HCT116 (cell line): ENCODE data around the gene GALNT2. TPM values are rescaled to one million over a fixed set of nuclear protein-coding genes. Genes with fewer than 3 reads are reported as not detected.

Experiments
- ATAC-seq: fragments of 200-7000 bp; cut with Tn5 transposase; 2 replicates; pipeline ENCODE4 v1.9.1; 2020; ENCODE audit warnings: mild to moderate bottlenecking, moderate library complexity
- BruUV-seq: library from RNA; stranded (reverse); fragments of 400-500 nt; replicated peaks from 2 replicates; lab custom pipeline; 2021; lab: Mats Ljungman, UMichigan
- CTCF ChIA-PET: fragments of 300-600 bp; sonication (Branson Sonifier 250); formaldehyde crosslinking; loops from one replicate; lab custom pipeline; 2021; ENCODE audit warnings: antibody characterized with exemption; lab: Charles Lee
- POLR2A ChIA-PET: fragments of 300-600, 350-600 bp; sonication (Branson Sonifier 250); formaldehyde crosslinking; loops from one replicate; lab custom pipeline; 2021; ENCODE audit warnings: antibody characterized with exemption; lab: Charles Lee
- RAD21 ChIA-PET, 2 experiments: fragments of 300-600 bp; sonication (Branson Sonifier 250); formaldehyde crosslinking; loops; one replicate each; lab custom pipeline; 2023; ENCODE audit warnings: low total read pairs in 2 of 2; ENCODE audit not compliant: uncharacterized antibody in 2 of 2, unreplicated experiment in 2 of 2, low non-redundant PET in 1 of 2; lab: Charles Lee
- DNase-seq: peaks from one replicate; pipeline ENCODE4 v3.0.0-alpha.2; 2010; ENCODE audit warnings: low read depth, low spot score
- H2AFZ ChIP-seq: fragments of 200-600 bp; shearing (Covaris generic), sonication (generic); 2 replicates; pipeline ENCODE4 v1.6.1; 2017; ENCODE audit warnings: low read depth, mixed run types, mixed read lengths, antibody characterized with exemption, low read length; ENCODE audit not compliant: poor library complexity, severe bottlenecking
- H3K27ac ChIP-seq: 2 replicates; pipeline ENCODE4 v1.5.1; 2012; ENCODE audit warnings: low read depth, low read length
- H3K27me3 ChIP-seq: fragments of 200-600 bp; sonication (generic); 2 replicates; pipeline ENCODE4 v1.6.1; 2016; ENCODE audit warnings: mixed run types, low read length, mixed read lengths; ENCODE audit not compliant: insufficient read depth
- H3K36me3 ChIP-seq, 2 experiments: fragments of 200-500 bp in 1 of 2; fragments of 200-600 bp in 1 of 2; sonication (Bioruptor generic) in 1 of 2; sonication (generic) in 1 of 2; 2 replicates each; pipeline versions ENCODE4 v1.5.1 to v1.6.1; 2014 to 2016; ENCODE audit warnings: low read length in 2 of 2, inconsistent platforms in 1 of 2, mixed read lengths in 1 of 2, mixed run types in 1 of 2; ENCODE audit not compliant: insufficient read depth in 2 of 2, control insufficient read depth in 1 of 2
- H3K4me1 ChIP-seq, 2 experiments: fragments of 200-600 bp in 1 of 2; sonication (generic) in 1 of 2; 2 replicates each; pipeline versions ENCODE4 v1.5.1 to v1.6.1; 2012 to 2017; ENCODE audit warnings: low read length in 2 of 2, inconsistent platforms in 1 of 2, mild to moderate bottlenecking in 1 of 2, mixed read lengths in 1 of 2, mixed run types in 1 of 2, moderate library complexity in 1 of 2; ENCODE audit not compliant: insufficient read depth in 2 of 2, control insufficient read depth in 1 of 2
- H3K4me2 ChIP-seq: fragments of 200-600 bp; sonication (generic); 2 replicates; pipeline ENCODE4 v1.6.1; 2017; ENCODE audit warnings: mixed run types, low read length, mixed read lengths
- H3K4me3 ChIP-seq, 2 experiments: fragments of 200-600 bp in 1 of 2; sonication (generic) in 1 of 2; replicated peaks in 1 of 2; 2 replicates each; pipeline ENCODE4 v1.5.1; 2011 to 2016; ENCODE audit warnings: low read length in 2 of 2, control low read depth in 1 of 2, low read depth in 1 of 2, mild to moderate bottlenecking in 1 of 2, mixed read lengths in 1 of 2, mixed run types in 1 of 2
- H3K79me2 ChIP-seq: fragments of 200-600 bp; sonication (generic); 2 replicates; pipeline ENCODE4 v1.6.1; 2017; ENCODE audit warnings: mild to moderate bottlenecking, mixed run types, low read length, moderate library complexity, mixed read lengths; ENCODE audit not compliant: insufficient read depth
- H3K9ac ChIP-seq: fragments of 200-600 bp; sonication (generic); 2 replicates; pipeline ENCODE4 v1.6.1; 2016; ENCODE audit warnings: low read length, mixed read lengths
- H3K9me2 ChIP-seq: fragments of 200-600 bp; sonication (generic), shearing (Covaris generic); 2 replicates; pipeline ENCODE4 v1.6.1; 2017; ENCODE audit warnings: mixed run types, mild to moderate bottlenecking, moderate library complexity; ENCODE audit not compliant: insufficient read depth
- H3K9me3 ChIP-seq, 2 experiments: fragments of 200-500 bp in 1 of 2; fragments of 200-600 bp in 1 of 2; sonication (Bioruptor generic) in 1 of 2; sonication (generic) in 1 of 2; 2 replicates each; pipeline ENCODE4 v1.6.1; 2014 to 2017; ENCODE audit warnings: low read length in 2 of 2, mixed read lengths in 2 of 2, inconsistent platforms in 1 of 2, low read depth in 1 of 2, mild to moderate bottlenecking in 1 of 2, mixed run types in 1 of 2, moderate library complexity in 1 of 2; ENCODE audit not compliant: control insufficient read depth in 1 of 2, insufficient read depth in 1 of 2
- H4K20me1 ChIP-seq: fragments of 200-600 bp; sonication (generic), shearing (Covaris generic); 2 replicates; pipeline ENCODE4 v1.6.1; 2017; ENCODE audit warnings: mixed run types, mild to moderate bottlenecking, moderate library complexity; ENCODE audit not compliant: insufficient read depth
- CBX3 ChIP-seq: IDR thresholded peaks from 2 replicates; pipeline ENCODE4 v1.6.1; 2012; ENCODE audit warnings: low read depth
- EZH2 ChIP-seq: fragments of 200-600 bp; sonication (generic); IDR thresholded peaks from 2 replicates; pipeline ENCODE4 v1.6.1; 2017; ENCODE audit warnings: antibody characterized with exemption, mixed run types
- FOSL1 ChIP-seq: IDR thresholded peaks from 2 replicates; pipeline ENCODE4 v1.6.1; 2012; ENCODE audit warnings: low read depth
- JUND ChIP-seq: IDR thresholded peaks from 2 replicates; pipeline ENCODE4 v1.6.1; 2012
- POLR2A ChIP-seq: IDR thresholded peaks from 2 replicates; pipeline ENCODE4 v1.7.0; 2011; ENCODE audit warnings: borderline replicate concordance; ENCODE audit not compliant: insufficient read depth, insufficient read length; ENCODE audit errors: extremely low read depth
- RAD21 ChIP-seq: IDR thresholded peaks from 2 replicates; pipeline ENCODE4 v1.6.1; 2012; ENCODE audit warnings: low read depth, mild to moderate bottlenecking
- SIN3A ChIP-seq: IDR thresholded peaks from 2 replicates; pipeline ENCODE4 v1.6.1; 2012; ENCODE audit warnings: low read depth
- SP1 ChIP-seq: IDR thresholded peaks from 2 replicates; pipeline ENCODE4 v1.6.1; 2012; ENCODE audit warnings: low read depth
- SRF ChIP-seq: IDR thresholded peaks from 2 replicates; pipeline ENCODE4 v1.6.1; 2012; ENCODE audit warnings: low read depth
- TCF7L2 ChIP-seq: IDR thresholded peaks from 2 replicates; pipeline ENCODE4 v1.7.0; 2011; ENCODE audit warnings: borderline replicate concordance, inconsistent platforms; ENCODE audit not compliant: insufficient read depth, insufficient read length; ENCODE audit errors: extremely low read depth
- YY1 ChIP-seq: IDR thresholded peaks from 2 replicates; pipeline ENCODE4 v1.6.1; 2011; ENCODE audit warnings: low read length, low read depth, moderate library complexity, mild to moderate bottlenecking; ENCODE audit not compliant: insufficient replicate concordance; ENCODE audit errors: extremely low read depth
- ZNF274 ChIP-seq: fragments of 200-500 bp; sonication (Bioruptor generic); IDR thresholded peaks from 2 replicates; pipeline ENCODE4 v1.6.1; 2014; ENCODE audit warnings: mild to moderate bottlenecking, low read depth, low read length, inconsistent platforms
- intact Hi-C: fragments of 100-400 bp; cut with micrococcal nuclease; formaldehyde crosslinking; loops from 2 replicates; pipeline ENCODE4 v1.10.0; 2022
- total RNA-seq: library from RNA; stranded (reverse); gene quantifications from one replicate; pipeline ENCODE4 v1.2.1, GENCODE V29; 2021; ENCODE audit not compliant: unreplicated experiment
- TF ChIP-seq, protein P1 (sequence below): IDR thresholded peaks from 2 replicates; pipeline ENCODE4 v1.6.1; 2012

Gene GALNT2
- total RNA-seq, 1 experiment from 2014 or later: 40.8 TPM

DNA sequence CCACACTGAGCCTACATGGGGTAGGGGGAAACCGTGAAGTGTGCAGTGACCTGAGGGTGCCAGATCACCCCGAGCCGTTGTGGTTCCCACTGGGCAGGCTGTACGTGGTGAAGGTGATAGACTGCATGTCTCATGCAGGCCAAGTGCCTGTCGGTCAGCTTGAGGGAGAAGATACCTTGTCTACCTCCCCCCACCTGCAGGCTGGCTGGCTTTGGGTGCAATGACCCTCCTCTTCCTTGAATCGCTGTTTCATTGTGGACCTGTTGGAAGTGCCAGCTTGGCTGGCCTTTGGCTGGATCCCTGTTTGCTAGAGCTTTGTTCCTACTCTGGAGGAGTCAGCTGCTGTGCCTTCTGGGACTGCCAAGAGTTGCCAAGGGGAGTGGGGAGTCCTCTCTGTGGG lies 92.5 kb downstream of the GALNT2 start:
- no TSS peak for BruUV-seq
- H3K9me3 ChIP-seq: no peaks in the 10 kb centered on the region
- no peak overlapping the region for H3K4me2 ChIP-seq
- RAD21 ChIA-PET: no interaction called here
- POLR2A ChIA-PET: no interaction called here
- TF ChIP-seq SP1: no peak
- TF ChIP-seq JUND: no peak
- no peak for TF ChIP-seq POLR2A
- no peak for TF ChIP-seq YY1
- TF ChIP-seq, protein P1, sequence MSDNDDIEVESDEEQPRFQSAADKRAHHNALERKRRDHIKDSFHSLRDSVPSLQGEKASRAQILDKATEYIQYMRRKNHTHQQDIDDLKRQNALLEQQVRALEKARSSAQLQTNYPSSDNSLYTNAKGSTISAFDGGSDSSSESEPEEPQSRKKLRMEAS: no peak
- no peak for TF ChIP-seq SRF
- no peak for TF ChIP-seq ZNF274
- TF ChIP-seq CBX3: no peak
- TF ChIP-seq RAD21: no peak
- TF ChIP-seq EZH2: no peak
- no peak for TF ChIP-seq SIN3A
- no peak for TF ChIP-seq TCF7L2
- no peak for TF ChIP-seq FOSL1
- H4K20me1 ChIP-seq: no peaks in the 10 kb centered on the region
- H3K27me3 ChIP-seq: no peaks in the 10 kb centered on the region
- CTCF ChIA-PET: no interaction called here
- DNase-seq (no peak), ATAC-seq (no peak)
- H2AFZ ChIP-seq: no peak overlapping the region
- no peak overlapping the region for H3K9ac ChIP-seq
- H3K9me2 ChIP-seq: no peaks in the 10 kb centered on the region
- H3K36me3 ChIP-seq: no peaks in the 10 kb centered on the region
- H3K27ac ChIP-seq: no peak overlapping the region
- H3K4me3 ChIP-seq: no peak overlapping the region
- intact Hi-C loops: no loop called here
- no peaks in the 10 kb centered on the region; the same call in 1 of the 2 replicates for H3K79me2 ChIP-seq
- no peaks in the 10 kb centered on the region for H3K4me1 ChIP-seq
